GM21723 (cell line): ENCODE results near the gene SPG11.
"Not testable (repeated sequence)": the region's sequence is repeated elsewhere in the genome, so short reads cannot be mapped to it uniquely, and the experiment has no call there.

Experiments
- ATAC-seq: cut with Tn5 transposase; IDR thresholded peaks from one replicate; pipeline ENCODE4 v1.9.1; 2021; ENCODE audit warnings: mild to moderate bottlenecking, moderate library complexity; ENCODE audit not compliant: unreplicated experiment

The SPG11 gene

DNA sequence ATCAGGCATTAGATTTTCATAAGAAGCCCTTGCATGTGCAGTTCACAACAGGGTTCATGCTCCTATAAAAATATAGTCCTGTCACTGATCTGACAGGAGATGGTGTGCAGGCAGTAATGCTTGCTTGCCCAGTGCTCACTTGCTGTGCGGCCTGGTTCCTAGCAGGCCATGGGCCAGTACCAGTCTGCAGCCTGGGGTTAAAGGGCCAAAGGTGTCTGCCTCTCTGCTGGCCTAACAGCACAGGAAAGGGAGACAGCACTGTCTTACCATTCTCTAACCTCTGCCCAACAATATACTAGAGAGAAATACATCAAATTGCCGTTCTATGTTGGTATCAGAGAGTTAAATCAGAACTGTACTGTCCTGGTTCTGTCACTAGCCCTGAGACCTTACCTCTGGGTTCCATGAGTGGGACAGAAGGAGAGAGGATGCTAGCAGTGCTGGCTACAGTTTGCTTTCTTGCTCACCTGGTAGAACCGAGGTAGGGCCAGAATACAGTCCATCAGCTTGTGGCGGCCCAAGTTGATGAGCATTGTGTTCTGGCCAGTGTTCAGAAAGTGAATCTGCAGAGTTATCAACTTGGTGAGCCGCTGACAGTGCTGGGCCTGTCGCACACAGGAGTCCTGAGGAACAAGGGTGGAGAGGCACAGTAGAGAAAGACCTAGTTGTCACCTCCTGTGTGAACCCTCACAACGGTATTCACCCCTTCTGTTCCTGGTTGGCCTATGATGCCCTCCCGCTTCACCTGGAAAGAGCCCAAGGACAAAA, 97.9 kb downstream of the SPG11 start:
- no peak for ATAC-seq

DNA sequence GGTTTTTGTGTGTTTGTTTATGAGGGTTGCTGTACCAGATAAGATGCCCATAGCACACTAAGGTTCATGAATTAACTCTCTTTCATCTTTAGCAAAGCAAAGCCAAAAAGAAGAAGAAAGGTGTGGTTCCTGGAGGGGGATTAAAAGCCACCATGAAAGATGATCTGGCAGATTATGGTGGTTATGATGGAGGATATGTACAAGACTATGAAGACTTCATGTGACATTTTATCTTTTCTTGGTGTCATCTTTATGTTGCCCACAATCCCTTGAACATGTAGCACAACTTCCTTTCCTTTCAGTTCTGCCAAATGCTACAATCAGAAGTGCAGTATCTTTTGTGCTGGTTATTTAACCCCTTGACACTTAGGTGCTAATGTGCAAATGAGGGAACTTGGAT, 102.5 kb downstream of the SPG11 start:
- not testable (repeated sequence) for ATAC-seq

DNA sequence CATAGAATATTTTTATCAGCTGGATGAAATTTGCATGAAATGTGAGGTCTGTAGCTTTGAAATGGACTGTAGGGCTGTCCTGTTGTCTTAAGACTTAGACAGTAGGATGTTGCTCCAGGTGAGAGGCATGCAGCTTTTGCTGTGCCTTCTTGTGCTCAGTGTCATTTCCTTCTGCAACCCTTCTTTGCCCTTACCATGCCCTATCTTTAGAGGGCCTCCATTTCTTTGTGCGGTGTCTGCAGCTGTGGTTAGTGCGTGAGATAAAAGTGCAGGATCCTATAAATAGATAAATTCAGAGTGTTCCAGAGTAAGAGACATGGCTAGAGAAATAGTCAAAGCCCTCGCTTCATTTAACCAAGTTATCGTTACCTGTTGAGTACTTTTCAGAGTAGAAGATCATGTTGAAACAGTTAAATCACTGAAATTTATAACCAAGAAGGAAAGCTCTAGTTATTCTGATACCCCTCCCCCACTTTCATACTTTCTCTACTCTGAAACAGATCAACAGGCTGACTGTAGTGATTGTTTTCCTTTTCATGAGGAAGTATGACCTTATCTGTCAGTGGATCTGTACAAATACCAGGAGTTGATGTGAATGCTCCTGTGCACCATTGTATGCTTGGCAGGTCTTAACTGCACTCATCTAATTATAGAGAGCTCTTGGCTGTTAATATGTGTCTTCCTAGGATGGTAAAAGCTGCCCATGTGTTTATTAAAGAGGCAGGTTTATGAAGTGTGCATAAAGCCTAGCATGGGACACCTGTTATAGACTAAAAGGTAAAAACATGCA, 108.3 kb downstream of the SPG11 start:
- ATAC-seq = no peak

GRCh38 chr15:44550734-44551133, 112.7 kb downstream of the SPG11 start:
- no peak for ATAC-seq

- no peak for ATAC-seq
Measured at GRCh38 chr15:44550256-44550655, 113.2 kb downstream of the SPG11 start.

DNA sequence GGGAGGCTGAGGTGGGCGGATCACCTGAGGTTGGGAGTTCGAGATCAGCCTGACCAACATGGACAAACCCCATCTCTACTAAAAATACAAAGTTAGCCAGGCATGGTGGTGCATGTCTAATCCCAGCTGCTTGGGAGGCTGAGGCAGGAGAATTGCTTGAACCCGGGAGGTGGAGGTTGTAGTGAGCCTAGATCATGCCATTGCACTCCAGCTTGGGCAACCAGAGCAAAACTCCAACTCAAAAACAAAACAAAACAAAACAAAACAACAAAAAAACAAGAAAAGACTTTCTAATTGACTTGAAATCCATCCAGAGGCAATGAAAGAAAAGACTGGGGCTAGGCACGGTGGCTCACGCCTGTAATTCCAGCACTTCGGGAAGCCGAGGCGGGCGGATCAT, 114.3 kb downstream of the SPG11 start:
- not testable (repeated sequence) for ATAC-seq

- ATAC-seq = no peak
Measured at GRCh38 chr15:44545913-44546802, 117.3 kb downstream of the SPG11 start.

DNA sequence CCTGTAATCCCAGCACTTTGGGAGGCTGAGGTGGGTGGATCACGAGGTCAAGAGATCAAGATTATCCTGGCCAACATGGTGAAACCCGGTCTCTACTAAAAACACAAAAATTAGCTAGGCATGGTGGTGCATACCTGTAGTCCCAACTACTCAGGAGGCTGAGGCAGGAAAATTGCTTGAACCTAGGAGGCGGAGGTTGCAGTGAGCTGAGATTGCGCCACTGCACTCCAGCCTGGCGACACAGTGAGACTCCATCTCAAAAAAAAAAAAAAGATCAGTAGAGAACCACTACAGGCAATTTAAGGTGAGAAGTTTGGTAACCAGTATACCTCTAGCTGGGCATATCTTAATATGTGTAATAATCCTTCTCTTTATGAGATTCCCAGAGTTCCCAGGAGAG, 118.7 kb downstream of the SPG11 start:
- ATAC-seq = not testable (repeated sequence)

- ATAC-seq = no peak
Measured at GRCh38 chr15:44542596-44542995, 120.9 kb downstream of the SPG11 start.

DNA sequence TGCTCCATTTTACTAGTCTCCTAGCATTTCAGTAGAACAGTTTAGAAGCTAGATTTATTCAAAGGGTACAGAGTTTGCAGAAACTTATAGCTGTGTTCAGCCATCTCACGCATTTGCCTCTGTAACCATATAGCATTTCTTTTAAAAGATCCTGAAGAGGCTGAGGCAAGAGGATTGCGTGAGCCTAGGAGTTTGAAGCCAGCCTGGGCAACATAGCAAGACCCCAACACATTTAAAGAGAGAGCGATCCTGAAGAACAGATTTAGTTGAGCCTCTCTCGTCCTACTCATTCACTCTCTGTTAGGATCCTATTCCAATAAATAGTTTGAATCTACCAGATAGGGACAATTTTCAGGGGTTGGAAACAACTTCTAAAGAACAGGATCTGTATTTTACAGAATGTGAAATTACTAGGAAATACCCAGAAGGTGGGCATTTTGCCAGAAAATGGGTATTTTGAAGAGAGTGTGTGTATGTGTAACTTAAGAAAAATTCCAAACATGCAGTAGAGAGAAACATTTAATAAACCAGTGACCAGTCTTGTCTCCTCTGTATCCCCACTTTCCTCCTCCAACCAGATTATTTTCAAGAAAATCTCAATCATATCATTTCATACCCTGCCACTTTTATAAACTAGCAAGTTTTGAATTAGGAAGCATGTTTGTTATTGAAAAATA, 122.0 kb downstream of the SPG11 start:
- ATAC-seq = no peak

GRCh38 chr15:44537735-44538240, 125.7 kb downstream of the SPG11 start:
- no peak for ATAC-seq

DNA sequence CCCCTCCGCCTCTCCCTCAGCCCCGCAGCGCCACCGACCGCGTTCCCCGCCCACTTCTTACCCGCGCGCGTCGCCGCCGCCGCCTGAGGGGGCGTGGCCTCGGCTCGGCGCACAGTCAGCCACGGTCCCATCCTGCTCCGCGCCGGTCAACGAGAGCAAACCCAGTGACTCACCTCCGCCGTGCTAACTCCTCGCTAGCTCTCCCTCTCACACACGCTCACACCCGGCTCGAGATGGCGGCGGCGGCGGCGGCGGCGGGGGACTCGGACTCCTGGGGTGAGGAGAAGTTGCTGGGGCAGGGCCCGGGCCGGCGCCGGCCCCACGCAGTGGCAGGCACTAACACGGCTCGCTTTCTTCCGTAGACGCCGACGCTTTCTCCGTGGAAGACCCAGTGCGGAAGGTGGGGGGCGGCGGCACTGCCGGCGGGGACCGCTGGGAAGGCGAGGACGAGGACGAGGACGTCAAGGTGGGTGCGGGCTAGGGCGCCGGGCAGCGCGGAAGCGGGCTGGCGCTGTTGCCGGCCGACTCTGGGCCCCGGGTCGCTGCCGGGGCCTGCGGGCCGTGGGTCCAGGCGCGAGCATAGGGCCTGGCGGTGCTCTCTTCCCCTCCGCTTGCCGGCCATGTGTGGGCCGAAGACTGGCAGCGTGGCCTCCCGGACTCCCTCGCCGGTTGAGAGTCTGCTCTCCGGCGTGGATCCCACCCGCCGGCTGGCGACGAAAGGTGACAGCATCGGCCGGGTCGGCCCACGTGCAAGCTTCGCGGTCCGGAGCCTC, 126.3 kb downstream of the SPG11 start, which contains the start of gene EIF3J:
TSS of gene EIF3J (plus strand) at position 186 of the 773 bp plus-strand sequence. CDS start at position 234, 48 bp downstream.
- peak; percentile 82 for ATAC-seq

DNA sequence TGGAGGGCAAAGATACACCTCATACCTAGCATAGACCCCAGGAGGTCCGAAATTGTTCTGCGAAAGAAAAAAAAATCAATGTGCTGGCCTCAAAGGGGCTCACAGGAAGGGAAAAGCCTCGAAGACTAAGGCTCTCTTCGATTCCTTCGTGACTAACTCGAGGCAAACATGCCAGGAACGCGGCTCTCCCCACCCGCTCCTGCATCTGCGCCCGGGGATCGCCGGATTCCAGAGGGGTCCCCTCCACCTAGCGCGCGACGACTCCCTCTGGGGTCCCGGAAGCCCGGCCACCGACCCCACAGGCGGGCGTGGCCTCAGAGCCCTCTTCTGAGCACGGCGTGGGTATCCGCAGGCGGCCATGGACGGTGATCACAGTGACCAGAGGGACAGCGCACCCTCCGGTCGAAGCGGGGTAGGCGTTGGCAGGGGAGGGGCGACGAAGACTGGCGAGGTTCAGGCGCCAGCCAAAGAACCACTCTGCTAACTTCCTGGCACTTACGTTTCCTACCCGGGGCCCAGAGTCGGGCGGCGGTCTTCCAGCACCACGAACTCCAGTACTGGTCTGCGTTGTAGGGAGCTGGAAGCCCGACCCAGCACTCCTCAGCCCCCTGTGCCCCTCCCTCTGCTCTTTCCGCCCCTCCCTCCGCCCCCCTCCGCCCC, 127.0 kb downstream of the SPG11 start:
- ATAC-seq = peak; percentile 67

- no peak for ATAC-seq
Measured at GRCh38 chr15:44535523-44536301, 127.8 kb downstream of the SPG11 start.

GRCh38 chr15:44535092-44535491, 128.4 kb downstream of the SPG11 start:
- ATAC-seq = no peak

DNA sequence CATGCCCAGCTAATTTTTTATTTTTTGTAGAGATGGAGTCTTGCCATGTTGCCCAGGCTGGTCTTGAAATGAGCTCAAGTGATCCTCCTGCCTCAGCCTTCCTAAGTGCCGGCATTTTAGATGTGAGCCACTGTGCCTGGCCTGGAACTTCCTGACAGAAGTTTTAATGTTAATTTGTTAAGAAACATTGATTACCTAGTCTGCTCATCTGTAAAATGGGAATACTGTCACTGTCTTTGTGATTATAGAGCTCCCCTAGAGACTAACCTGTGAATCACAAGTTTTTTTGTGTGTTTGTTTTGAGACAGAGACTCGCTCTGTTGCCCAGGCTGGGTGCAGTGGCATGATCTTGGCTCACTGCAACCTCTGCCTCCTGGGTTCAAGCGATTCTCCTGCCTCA, 130.8 kb downstream of the SPG11 start:
- ATAC-seq = no peak

GRCh38 chr15:44532275-44532674, 131.2 kb downstream of the SPG11 start:
- ATAC-seq = not testable (repeated sequence)

- ATAC-seq = no peak
Measured at GRCh38 chr15:44530653-44531052, 132.8 kb downstream of the SPG11 start.
